HEK293T (cell line): ENCODE measurements around the gene GLCE.

ENCODE experiments used
- ARNT ChIP-seq: fragments of 450-650 bp; IDR thresholded peaks from 2 replicates; pipeline ENCODE4 v1.6.1; 2017; ENCODE audit warnings: mild to moderate bottlenecking
- CTBP1 ChIP-seq: fragments of 450-650 bp; IDR thresholded peaks from 2 replicates; pipeline ENCODE4 v1.6.1; 2016; ENCODE audit warnings: borderline replicate concordance
- ELF4 ChIP-seq: fragments of 450-650 bp; IDR thresholded peaks from 2 replicates; pipeline ENCODE4 v1.6.1; 2017; ENCODE audit warnings: antibody characterized with exemption
- FOXA1 ChIP-seq: fragments of 450-650 bp; IDR thresholded peaks from 2 replicates; pipeline ENCODE4 v1.6.1; 2016; ENCODE audit warnings: mild to moderate bottlenecking
- FOXK2 ChIP-seq: fragments of 450-650 bp; IDR thresholded peaks from 2 replicates; pipeline ENCODE4 v1.6.1; 2016; ENCODE audit warnings: mild to moderate bottlenecking
- HDGF ChIP-seq: fragments of 450-650 bp; IDR thresholded peaks from 2 replicates; pipeline ENCODE4 v1.6.1; 2017; ENCODE audit warnings: antibody characterized with exemption, borderline replicate concordance
- LEF1 ChIP-seq: fragments of 450-650 bp; IDR thresholded peaks from 2 replicates; pipeline ENCODE4 v1.6.1; 2017; ENCODE audit warnings: mild to moderate bottlenecking, borderline replicate concordance
- PKNOX1 ChIP-seq: fragments of 450-650 bp; IDR thresholded peaks from 2 replicates; pipeline ENCODE4 v1.6.1; 2016
- SP1 ChIP-seq: fragments of 450-650 bp; IDR thresholded peaks from 2 replicates; pipeline ENCODE4 v1.6.1; 2017
- SUZ12 ChIP-seq: fragments of 450-650 bp; IDR thresholded peaks from 2 replicates; pipeline ENCODE4 v1.6.1; 2016; ENCODE audit warnings: mild to moderate bottlenecking
- ZNF384 ChIP-seq: fragments of 450-650 bp; IDR thresholded peaks from 2 replicates; pipeline ENCODE4 v1.6.1; 2016

DNA sequence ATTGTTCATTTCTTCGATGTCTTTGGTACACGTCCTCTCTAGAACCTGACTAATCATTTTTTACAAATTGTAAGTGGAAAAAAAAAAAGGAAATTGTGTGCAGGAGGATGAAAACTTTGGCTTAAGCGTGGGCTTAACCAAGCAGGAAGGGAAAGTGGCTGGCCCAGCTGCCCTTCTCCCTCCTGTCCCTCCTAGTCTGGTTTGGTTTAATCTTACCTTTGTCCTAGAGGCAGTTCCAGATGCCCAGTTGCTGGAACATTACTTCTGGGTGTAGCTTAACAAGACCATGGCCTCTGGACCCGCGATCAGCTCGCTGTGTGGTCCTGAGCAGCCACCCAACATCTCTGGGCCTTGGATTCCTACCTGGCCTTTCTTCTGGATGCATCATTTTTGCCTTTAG, 153.7 kb downstream of the GLCE start:
- no peak for TF ChIP-seq SP1
- no peak for TF ChIP-seq FOXK2
- no peak for TF ChIP-seq ARNT
- TF ChIP-seq LEF1: no peak
- no peak for TF ChIP-seq HDGF
- TF ChIP-seq SUZ12: no peak
- TF ChIP-seq ZNF384: no peak
- no peak for TF ChIP-seq PKNOX1
- no peak for TF ChIP-seq CTBP1
- no peak for TF ChIP-seq FOXA1
- TF ChIP-seq ELF4: no peak
